Neural progenitor cell (in vitro differentiated cells): ENCODE data around the gene ITGBL1.

Experiments used
- EZH2 ChIP-seq: fragments of 200-600 bp; sonication (generic); IDR thresholded peaks from 2 replicates; pipeline ENCODE4 v1.6.1; 2017; ENCODE audit warnings: antibody characterized with exemption, mild to moderate bottlenecking, moderate library complexity
- TF ChIP-seq, protein P1 (sequence below): fragments of 200-600 bp; sonication (generic); IDR thresholded peaks from 2 replicates; pipeline ENCODE4 v1.5.1; 2017; ENCODE audit warnings: antibody characterized with exemption, mild to moderate bottlenecking

DNA sequence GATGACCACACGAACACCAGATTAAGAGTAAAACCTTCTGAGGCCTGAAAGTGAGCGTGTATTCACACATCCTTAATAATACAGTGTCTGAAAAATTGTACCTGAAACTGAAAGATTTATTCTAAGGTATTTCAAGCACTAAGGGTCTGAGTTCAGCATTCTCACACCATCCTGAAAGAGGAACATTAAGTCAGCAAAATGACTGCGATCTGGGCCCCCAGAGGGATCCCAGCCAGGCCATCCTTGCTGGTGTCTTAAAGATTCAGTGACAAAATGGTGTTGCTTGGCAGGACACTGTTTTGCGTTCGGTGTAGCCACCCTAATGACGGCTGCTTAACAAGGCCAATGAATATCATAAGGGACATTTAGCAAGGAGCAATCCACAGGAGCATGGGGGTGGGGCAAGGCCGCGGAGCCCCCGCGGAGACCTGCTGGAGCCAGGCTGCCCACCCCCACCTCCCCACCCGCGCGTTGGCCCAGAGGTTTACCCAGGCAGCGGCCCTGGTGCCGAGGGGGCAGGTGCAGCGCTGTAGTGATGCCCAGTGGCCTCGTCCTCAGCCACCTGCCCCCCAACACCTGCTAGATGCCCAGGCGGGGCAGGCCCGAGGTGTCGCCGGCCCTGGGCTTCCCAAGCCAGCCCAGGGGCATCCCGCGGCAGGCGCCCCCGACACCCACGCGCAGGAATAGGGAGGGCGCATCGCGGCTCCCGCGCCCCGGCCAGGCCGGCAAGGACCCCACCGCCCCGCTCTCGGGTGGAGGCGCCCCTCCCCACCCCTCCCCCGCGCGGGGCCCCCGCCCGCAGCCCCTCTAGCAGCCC is 36.9 kb upstream of the ITGBL1 start:
- TF ChIP-seq, protein P1, sequence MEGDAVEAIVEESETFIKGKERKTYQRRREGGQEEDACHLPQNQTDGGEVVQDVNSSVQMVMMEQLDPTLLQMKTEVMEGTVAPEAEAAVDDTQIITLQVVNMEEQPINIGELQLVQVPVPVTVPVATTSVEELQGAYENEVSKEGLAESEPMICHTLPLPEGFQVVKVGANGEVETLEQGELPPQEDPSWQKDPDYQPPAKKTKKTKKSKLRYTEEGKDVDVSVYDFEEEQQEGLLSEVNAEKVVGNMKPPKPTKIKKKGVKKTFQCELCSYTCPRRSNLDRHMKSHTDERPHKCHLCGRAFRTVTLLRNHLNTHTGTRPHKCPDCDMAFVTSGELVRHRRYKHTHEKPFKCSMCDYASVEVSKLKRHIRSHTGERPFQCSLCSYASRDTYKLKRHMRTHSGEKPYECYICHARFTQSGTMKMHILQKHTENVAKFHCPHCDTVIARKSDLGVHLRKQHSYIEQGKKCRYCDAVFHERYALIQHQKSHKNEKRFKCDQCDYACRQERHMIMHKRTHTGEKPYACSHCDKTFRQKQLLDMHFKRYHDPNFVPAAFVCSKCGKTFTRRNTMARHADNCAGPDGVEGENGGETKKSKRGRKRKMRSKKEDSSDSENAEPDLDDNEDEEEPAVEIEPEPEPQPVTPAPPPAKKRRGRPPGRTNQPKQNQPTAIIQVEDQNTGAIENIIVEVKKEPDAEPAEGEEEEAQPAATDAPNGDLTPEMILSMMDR: no peak
- TF ChIP-seq EZH2: no peak
